B cell (primary cell): ENCODE data around the gene GLB1L2.

ENCODE experiments used
- EZH2 ChIP-seq: IDR thresholded peaks from 2 replicates; pipeline ENCODE4 v1.6.1; 2012; ENCODE audit warnings: borderline replicate concordance, low read depth, mild to moderate bottlenecking, moderate library complexity, low read length; ENCODE audit not compliant: insufficient read depth, poor library complexity, severe bottlenecking
- TF ChIP-seq, protein P1 (sequence below): fragments of 200-600 bp; IDR thresholded peaks from one replicate; pipeline ENCODE4 v1.8.0; 2022; ENCODE audit warnings: antibody characterized with exemption, mild to moderate bottlenecking

GRCh38 chr11:134352111-134352510 lies 20.3 kb downstream of the GLB1L2 start:
- no peak for TF ChIP-seq EZH2
- TF ChIP-seq, protein P1, sequence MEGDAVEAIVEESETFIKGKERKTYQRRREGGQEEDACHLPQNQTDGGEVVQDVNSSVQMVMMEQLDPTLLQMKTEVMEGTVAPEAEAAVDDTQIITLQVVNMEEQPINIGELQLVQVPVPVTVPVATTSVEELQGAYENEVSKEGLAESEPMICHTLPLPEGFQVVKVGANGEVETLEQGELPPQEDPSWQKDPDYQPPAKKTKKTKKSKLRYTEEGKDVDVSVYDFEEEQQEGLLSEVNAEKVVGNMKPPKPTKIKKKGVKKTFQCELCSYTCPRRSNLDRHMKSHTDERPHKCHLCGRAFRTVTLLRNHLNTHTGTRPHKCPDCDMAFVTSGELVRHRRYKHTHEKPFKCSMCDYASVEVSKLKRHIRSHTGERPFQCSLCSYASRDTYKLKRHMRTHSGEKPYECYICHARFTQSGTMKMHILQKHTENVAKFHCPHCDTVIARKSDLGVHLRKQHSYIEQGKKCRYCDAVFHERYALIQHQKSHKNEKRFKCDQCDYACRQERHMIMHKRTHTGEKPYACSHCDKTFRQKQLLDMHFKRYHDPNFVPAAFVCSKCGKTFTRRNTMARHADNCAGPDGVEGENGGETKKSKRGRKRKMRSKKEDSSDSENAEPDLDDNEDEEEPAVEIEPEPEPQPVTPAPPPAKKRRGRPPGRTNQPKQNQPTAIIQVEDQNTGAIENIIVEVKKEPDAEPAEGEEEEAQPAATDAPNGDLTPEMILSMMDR, result no peak
